Measurements from ENCODE around the gene ACAD9. TPM values are rescaled to one million over a fixed set of nuclear protein-coding genes. Genes with fewer than 3 reads are reported as not detected.

Gene ACAD9
- total and polyA plus RNA-seq, 2 of the 13 experiments (the other 11 are each of a cell fraction or from before 2014, with no cell fraction given): 15.3 to 38.2 TPM

DNA sequence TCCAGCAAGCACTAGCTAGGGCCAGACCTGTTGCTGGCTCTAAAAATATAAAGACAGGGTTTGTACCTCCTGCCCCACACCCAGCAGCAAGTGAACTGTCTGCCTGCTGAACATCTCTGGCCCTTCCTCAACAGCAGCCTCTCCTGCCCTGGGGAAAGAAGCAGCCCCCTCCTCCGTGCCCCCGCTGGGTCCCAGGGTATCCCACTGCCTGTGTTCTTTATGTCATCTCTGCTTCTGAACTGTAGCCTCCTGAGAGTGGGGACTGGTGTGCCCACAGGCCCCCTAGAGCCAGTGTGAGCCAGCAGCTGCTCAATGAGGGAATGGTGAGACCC is 54.5 kb downstream of the ACAD9 start (continued):
- TF ChIP-seq MAZ (IDR thresholded peaks at IDR 0.05; ENCODE audit: borderline replicate concordance, low read depth, low read length): no peak
- no peak for TF ChIP-seq MAZ (CRISPR knock-in tag; IDR thresholded peaks at IDR 0.05; ENCODE audit: low read depth)
- TF ChIP-seq, protein P1, sequence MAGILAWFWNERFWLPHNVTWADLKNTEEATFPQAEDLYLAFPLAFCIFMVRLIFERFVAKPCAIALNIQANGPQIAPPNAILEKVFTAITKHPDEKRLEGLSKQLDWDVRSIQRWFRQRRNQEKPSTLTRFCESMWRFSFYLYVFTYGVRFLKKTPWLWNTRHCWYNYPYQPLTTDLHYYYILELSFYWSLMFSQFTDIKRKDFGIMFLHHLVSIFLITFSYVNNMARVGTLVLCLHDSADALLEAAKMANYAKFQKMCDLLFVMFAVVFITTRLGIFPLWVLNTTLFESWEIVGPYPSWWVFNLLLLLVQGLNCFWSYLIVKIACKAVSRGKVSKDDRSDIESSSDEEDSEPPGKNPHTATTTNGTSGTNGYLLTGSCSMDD (CRISPR knock-in tag; IDR thresholded peaks at IDR 0.05): no peak
- TF ChIP-seq, protein P2, sequence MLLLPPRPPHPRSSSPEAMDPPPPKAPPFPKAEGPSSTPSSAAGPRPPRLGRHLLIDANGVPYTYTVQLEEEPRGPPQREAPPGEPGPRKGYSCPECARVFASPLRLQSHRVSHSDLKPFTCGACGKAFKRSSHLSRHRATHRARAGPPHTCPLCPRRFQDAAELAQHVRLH (CRISPR knock-in tag; IDR thresholded peaks at IDR 0.05; ENCODE audit: borderline replicate concordance, low read depth): no peak
- TF ChIP-seq THYN1 (CRISPR knock-in tag; IDR thresholded peaks at IDR 0.05; ENCODE audit: borderline replicate concordance, low read depth): no peak
- TF ChIP-seq, protein P3, sequence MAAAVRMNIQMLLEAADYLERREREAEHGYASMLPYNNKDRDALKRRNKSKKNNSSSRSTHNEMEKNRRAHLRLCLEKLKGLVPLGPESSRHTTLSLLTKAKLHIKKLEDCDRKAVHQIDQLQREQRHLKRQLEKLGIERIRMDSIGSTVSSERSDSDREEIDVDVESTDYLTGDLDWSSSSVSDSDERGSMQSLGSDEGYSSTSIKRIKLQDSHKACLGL (CRISPR knock-in tag; IDR thresholded peaks at IDR 0.05): no peak
- TF ChIP-seq ZNF160 (CRISPR knock-in tag; IDR thresholded peaks at IDR 0.05): no peak
- TF ChIP-seq MEIS2 (CRISPR knock-in tag; IDR thresholded peaks at IDR 0.05): no peak
- TF ChIP-seq RFX1 (IDR thresholded peaks at IDR 0.05): no peak
- TF ChIP-seq ZNF737 (CRISPR knock-in tag; IDR thresholded peaks at IDR 0.05; ENCODE audit: borderline replicate concordance): no peak
- no peak for TF ChIP-seq ZNF33B (CRISPR knock-in tag; IDR thresholded peaks at IDR 0.05)
- TF ChIP-seq ZNF782 (CRISPR knock-in tag; IDR thresholded peaks at IDR 0.05; ENCODE audit: borderline replicate concordance): no peak
- no peak for TF ChIP-seq KDM6A (CRISPR knock-in tag; IDR thresholded peaks at IDR 0.05; ENCODE audit: low read depth)

DNA sequence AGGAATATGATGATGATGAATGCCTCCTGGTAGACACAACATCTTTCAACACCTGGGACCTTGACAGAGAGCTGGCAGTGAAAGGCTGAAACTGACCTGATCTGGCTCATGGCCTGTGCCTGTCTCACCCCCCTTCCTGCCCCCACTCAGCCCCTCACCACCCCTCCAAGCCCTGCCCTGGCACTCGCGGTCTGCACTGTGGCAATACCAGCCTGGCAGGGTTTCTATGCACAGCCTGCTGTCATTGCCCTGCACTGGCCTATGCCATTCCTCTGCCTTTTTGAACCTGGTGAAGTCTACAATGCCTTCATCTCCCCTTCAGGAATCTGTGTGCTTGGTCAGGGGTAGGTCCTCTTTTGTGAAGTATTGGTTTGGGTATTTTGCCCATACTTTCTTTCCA is 56.5 kb downstream of the ACAD9 start:
- ATAC-seq (no peak), FAIRE-seq (no peak), DNase-seq (ENCODE audit: low spot score) (no peak)
- H2AFZ ChIP-seq (ENCODE audit: low read length): no peak overlapping the region
- H3K79me2 ChIP-seq (ENCODE audit: insufficient read depth, low read length): no peaks in the 10 kb centered on the region
- in situ Hi-C loops (cut with HindIII; ENCODE audit: extremely low pct_ligation_motif_present, low pct_unique_long_range_greater_than_20kb) (no loop called here), intact Hi-C loops (cut with micrococcal nuclease; ENCODE audit: unreplicated experiment) (no loop called here)
- ChIA-PET CTCF (ENCODE audit: low intra/inter-chr PET ratio, low total read pairs) (no interaction called here), POLR2A (no interaction called here)
- H3K27me3 ChIP-seq (ENCODE audit: control insufficient read depth in 1 of 2, insufficient read depth in 2 of 2, low read length in 2 of 2): peaks cover 1 to 16% of the 10 kb centered on the region in 2 experiments; a peak in 2 of 5 replicates
- no TSS peak for BruUV-seq (replicated peaks)
- H3K4me1 ChIP-seq (ENCODE audit: insufficient read depth, low read length): 0 out of 2 replicates have a peak, but pooled peaks cover 19% of the 10 kb centered on the region
- H3K4me2 ChIP-seq (ENCODE audit: low read depth, low read length): no peak overlapping the region
- no peak overlapping the region for H3K4me3 ChIP-seq (replicated peaks in 1 of 3; ENCODE audit: insufficient read depth in 1 of 3, low read depth in 2 of 3, low read length in 3 of 3)
- H3K36me3 ChIP-seq (replicated peaks in 1 of 2; ENCODE audit: control insufficient read depth in 1 of 2, insufficient read depth in 2 of 2, low read length in 2 of 2): no peaks in the 10 kb centered on the region
- WGBS (ENCODE audit: low lambda C conversion rate): 60% methylated on average over 1 of the region's 2 CpGs
- H4K20me1 ChIP-seq (ENCODE audit: insufficient read depth, low read length): no peaks in the 10 kb centered on the region
- no peak overlapping the region for H3K9ac ChIP-seq (ENCODE audit: insufficient read depth, low read depth, low read length)
- H3K9me3 ChIP-seq (ENCODE audit: low read length): no peaks in the 10 kb centered on the region
- H3K27ac ChIP-seq (ENCODE audit: extremely low read length, insufficient read depth, low read length): no peak overlapping the region
- no peak for TF ChIP-seq ZSCAN9 (CRISPR knock-in tag; IDR thresholded peaks at IDR 0.05; ENCODE audit: borderline replicate concordance)
- no peak for TF ChIP-seq ARID2 (CRISPR knock-in tag; IDR thresholded peaks at IDR 0.05; ENCODE audit: borderline replicate concordance)
- TF ChIP-seq ZNF441 (CRISPR knock-in tag; IDR thresholded peaks at IDR 0.05; ENCODE audit: borderline replicate concordance): no peak
- no peak for TF ChIP-seq PAX8 (CRISPR knock-in tag; IDR thresholded peaks at IDR 0.05; ENCODE audit: borderline replicate concordance)
- no peak for TF ChIP-seq ZFP82 (CRISPR knock-in tag; IDR thresholded peaks at IDR 0.05; ENCODE audit: borderline replicate concordance)
- no peak for TF ChIP-seq ZNF232 (CRISPR knock-in tag; IDR thresholded peaks at IDR 0.05; ENCODE audit: borderline replicate concordance)
- TF ChIP-seq ZNF160 (CRISPR knock-in tag; IDR thresholded peaks at IDR 0.05): no peak
- TF ChIP-seq RFX3 (CRISPR knock-in tag; IDR thresholded peaks at IDR 0.05): no peak
- TF ChIP-seq ZNF550 (CRISPR knock-in tag; IDR thresholded peaks at IDR 0.05; ENCODE audit: borderline replicate concordance): no peak
- TF ChIP-seq SNAPC2 (CRISPR knock-in tag; IDR thresholded peaks at IDR 0.05): no peak
- TF ChIP-seq SIN3B (IDR thresholded peaks at IDR 0.05; ENCODE audit: low read length): no peak
- TF ChIP-seq, protein P4, sequence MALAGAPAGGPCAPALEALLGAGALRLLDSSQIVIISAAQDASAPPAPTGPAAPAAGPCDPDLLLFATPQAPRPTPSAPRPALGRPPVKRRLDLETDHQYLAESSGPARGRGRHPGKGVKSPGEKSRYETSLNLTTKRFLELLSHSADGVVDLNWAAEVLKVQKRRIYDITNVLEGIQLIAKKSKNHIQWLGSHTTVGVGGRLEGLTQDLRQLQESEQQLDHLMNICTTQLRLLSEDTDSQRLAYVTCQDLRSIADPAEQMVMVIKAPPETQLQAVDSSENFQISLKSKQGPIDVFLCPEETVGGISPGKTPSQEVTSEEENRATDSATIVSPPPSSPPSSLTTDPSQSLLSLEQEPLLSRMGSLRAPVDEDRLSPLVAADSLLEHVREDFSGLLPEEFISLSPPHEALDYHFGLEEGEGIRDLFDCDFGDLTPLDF (CRISPR knock-in tag; IDR thresholded peaks at IDR 0.05): no peak
- TF ChIP-seq BRCA1 (CRISPR knock-in tag; IDR thresholded peaks at IDR 0.05): no peak

All from HepG2 (cell line).